Lower leg skin (tissue), 3 donors: ENCODE data around the gene WIPF3.

Experiments
- CTCF ChIP-seq, 3 donors: fragments of 450-650 bp; IDR thresholded peaks; one replicate each; pipeline ENCODE4 v1.5.1; 2016; ENCODE audit warnings: antibody characterized with exemption in 3 of 3, mild to moderate bottlenecking in 3 of 3, moderate library complexity in 2 of 3
- POLR2A ChIP-seq, 2 donors: fragments of 450-650 bp; IDR thresholded peaks; one replicate each; pipeline ENCODE4 v1.6.1; 2016 to 2017; ENCODE audit warnings: antibody characterized with exemption in 2 of 2, mild to moderate bottlenecking in 1 of 2, moderate library complexity in 1 of 2

GRCh38 chr7:29864656-29865055 is 58.3 kb downstream of the WIPF3 start:
- TF ChIP-seq CTCF (IDR thresholded peaks at IDR 0.05) (no peak), POLR2A (IDR thresholded peaks at IDR 0.05) (no peak)
